A673 (cell line): ENCODE measurements around the gene SERPINC1. TPM values are rescaled to one million over a fixed set of nuclear protein-coding genes. Genes with fewer than 3 reads are reported as not detected.
"Not testable (repeated sequence)": the region's sequence is repeated elsewhere in the genome, so short reads cannot be mapped to it uniquely, and the experiment has no call there.

Experiments
- BruUV-seq: library from RNA; stranded (reverse); fragments of 400-500 nt; replicated peaks from 2 replicates; lab custom pipeline; 2021; lab: Mats Ljungman, UMichigan
- CTCF ChIA-PET: fragments of 300-600 bp; sonication (Branson Sonifier 250); formaldehyde crosslinking; loops from one replicate; lab custom pipeline; 2022; ENCODE audit warnings: antibody characterized with exemption; lab: Charles Lee
- POLR2A ChIA-PET: fragments of 300-600 bp; sonication (Branson Sonifier 250); formaldehyde crosslinking; loops from one replicate; lab custom pipeline; 2022; ENCODE audit warnings: antibody characterized with exemption; ENCODE audit not compliant: low non-redundant PET; lab: Charles Lee
- DNase-seq: peaks from one replicate; pipeline ENCODE4 v3.0.0-alpha.2; 2015; ENCODE audit warnings: low spot score
- H3K27ac ChIP-seq: fragments of 200-600 bp; sonication (generic); 2 replicates; pipeline ENCODE4 v1.5.1; 2016; ENCODE audit warnings: mixed run types, low read depth, mild to moderate bottlenecking, mixed read lengths, antibody characterized with exemption, low read length; ENCODE audit not compliant: poor library complexity, severe bottlenecking
- H3K27me3 ChIP-seq: fragments of 200-600 bp; sonication (generic); replicated peaks from 2 replicates; pipeline ENCODE4 v1.6.1; 2017; ENCODE audit warnings: mixed run types, low read depth, mild to moderate bottlenecking, mixed read lengths, antibody characterized with exemption, low read length; ENCODE audit not compliant: insufficient read depth, poor library complexity
- H3K36me3 ChIP-seq: fragments of 200-600 bp; sonication (generic); 2 replicates; pipeline ENCODE4 v1.6.1; 2016; ENCODE audit warnings: mixed run types, mild to moderate bottlenecking, mixed read lengths, antibody characterized with exemption, low read length; ENCODE audit not compliant: insufficient read depth, poor library complexity, severe bottlenecking
- H3K4me1 ChIP-seq: fragments of 200-600 bp; sonication (generic); 2 replicates; pipeline ENCODE4 v1.6.1; 2017; ENCODE audit warnings: mixed run types, mild to moderate bottlenecking, mixed read lengths, antibody characterized with exemption, low read length; ENCODE audit not compliant: insufficient read depth, poor library complexity, severe bottlenecking
- H3K4me3 ChIP-seq: fragments of 200-600 bp; sonication (generic); 2 replicates; pipeline ENCODE4 v1.5.1; 2016; ENCODE audit warnings: low read depth, mixed run types, mild to moderate bottlenecking, mixed read lengths, low read length; ENCODE audit not compliant: poor library complexity, severe bottlenecking
- H3K9me3 ChIP-seq: fragments of 200-600 bp; sonication (generic); 2 replicates; pipeline ENCODE4 v1.6.1; 2016; ENCODE audit warnings: mixed run types, low read depth, mild to moderate bottlenecking, mixed read lengths, antibody characterized with exemption, low read length; ENCODE audit not compliant: poor library complexity, severe bottlenecking
- CTCF ChIP-seq: fragments of 300-800, 200-600 bp; sonication (generic); conservative IDR thresholded peaks from 2 replicates; pipeline ENCODE4 v1.5.1; 2017; ENCODE audit warnings: low read depth, mild to moderate bottlenecking, antibody characterized with exemption, low read length, moderate library complexity, mixed read lengths
- EZH2 ChIP-seq: fragments of 200-600 bp; sonication (generic); IDR thresholded peaks from 2 replicates; pipeline ENCODE4 v1.6.1; 2017; ENCODE audit warnings: borderline replicate concordance, low read depth, mild to moderate bottlenecking, mixed read lengths, antibody characterized with exemption, low read length; ENCODE audit not compliant: poor library complexity, severe bottlenecking
- intact Hi-C: fragments of 100-400 bp; cut with micrococcal nuclease; formaldehyde crosslinking; loops from one replicate; pipeline ENCODE4 v1.10.0; 2022; ENCODE audit not compliant: unreplicated experiment
- total RNA-seq: library from RNA; stranded (reverse); gene quantifications from 2 replicates; pipeline ENCODE4 v1.2.3, GENCODE V29; 2021

Gene SERPINC1
- total RNA-seq, 1 experiment from 2014 or later = not detected

GRCh38 chr1:173863224-173864161 lies 53.6 kb downstream of the SERPINC1 start:
- DNase-seq = no peak
- intact Hi-C loops = no loop called here
- Histone ChIP-seq H3K9me3 (no peaks in the 10 kb centered on the region), H3K4me1 (peaks cover 8% of the 10 kb centered on the region), H3K27ac (peak overlapping the region; percentile 43), H3K4me3 (peak overlapping the region; percentile 76), H3K36me3 (peaks cover 63% of the 10 kb centered on the region), H3K27me3 (no peaks in the 10 kb centered on the region)
- BruUV-seq = no TSS peak
- ChIA-PET POLR2A (no interaction called here), CTCF (no interaction called here)
- TF ChIP-seq EZH2 (no peak), CTCF (no peak)

GRCh38 chr1:173862769-173863223 lies 54.3 kb downstream of the SERPINC1 start:
- BruUV-seq = no TSS peak
- intact Hi-C loops = no loop called here
- ChIA-PET POLR2A (no interaction called here), CTCF (no interaction called here)
- no peak for TF ChIP-seq EZH2
- TF ChIP-seq CTCF = no peak
- Histone ChIP-seq H3K27me3 (no peaks in the 10 kb centered on the region), H3K36me3 (peaks cover 70% of the 10 kb centered on the region), H3K27ac (peak overlapping the region; percentile 17), H3K4me1 (peaks cover 8% of the 10 kb centered on the region), H3K9me3 (no peaks in the 10 kb centered on the region), H3K4me3 (no peak overlapping the region)
- DNase-seq = no peak

GRCh38 chr1:173862146-173862768 lies 54.9 kb downstream of the SERPINC1 start:
- POLR2A ChIA-PET, BruUV-seq: not testable (repeated sequence)

More at GRCh38 chr1:173862146-173862768, 54.9 kb downstream of the SERPINC1 start:
- CTCF ChIA-PET, DNase-seq, H3K9me3 ChIP-seq, H3K4me3 ChIP-seq, H3K27me3 ChIP-seq, intact Hi-C loops, H3K4me1 ChIP-seq: not testable (repeated sequence)
- Histone ChIP-seq H3K36me3 (peaks cover 71% of the 10 kb centered on the region), H3K27ac (peak overlapping the region; percentile 17)
